Erythroblast (primary cell): Measurements from ENCODE around the gene RALY.

ENCODE experiments used
- GATA1 ChIP-seq: IDR thresholded peaks from 2 replicates; pipeline ENCODE4 v1.6.1; 2011; ENCODE audit warnings: low read depth, mild to moderate bottlenecking, control low read depth, low read length, moderate library complexity
- POLR2A ChIP-seq: IDR thresholded peaks from 2 replicates; pipeline ENCODE4 v1.6.1; 2011; ENCODE audit warnings: mild to moderate bottlenecking, low read length

- TF ChIP-seq POLR2A (no peak), GATA1 (no peak)
Observed at GRCh38 chr20:34061695-34062094, 68.0 kb downstream of the RALY start.
